Ishikawa (cell line): ENCODE measurements around the gene FAM89A.

Experiments
- TF ChIP-seq, protein P1 (sequence below): IDR thresholded peaks from 2 replicates; pipeline ENCODE4 v1.6.1; 2012
- TF ChIP-seq, protein P2 (sequence below): IDR thresholded peaks from 2 replicates; pipeline ENCODE4 v1.6.1; 2012

DNA sequence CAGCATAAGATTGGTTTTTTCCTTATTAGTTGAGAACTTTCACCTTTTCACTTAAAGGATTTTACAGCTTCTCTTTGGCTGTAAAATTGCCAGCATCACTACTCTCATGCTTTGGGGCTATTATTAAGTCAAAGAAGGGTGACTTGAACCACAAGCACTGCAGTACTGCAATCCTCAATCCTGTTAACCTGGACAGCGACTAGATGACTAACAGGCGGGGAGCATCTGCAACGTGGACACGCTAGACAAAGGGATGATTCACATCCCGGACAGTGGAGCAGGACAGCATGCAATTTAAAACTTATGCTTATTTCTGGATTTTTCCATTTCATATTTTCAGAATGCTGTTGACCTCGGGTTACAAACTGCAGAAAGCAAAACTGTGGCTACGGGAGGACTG, 53.1 kb downstream of the FAM89A start:
- TF ChIP-seq, protein P1, sequence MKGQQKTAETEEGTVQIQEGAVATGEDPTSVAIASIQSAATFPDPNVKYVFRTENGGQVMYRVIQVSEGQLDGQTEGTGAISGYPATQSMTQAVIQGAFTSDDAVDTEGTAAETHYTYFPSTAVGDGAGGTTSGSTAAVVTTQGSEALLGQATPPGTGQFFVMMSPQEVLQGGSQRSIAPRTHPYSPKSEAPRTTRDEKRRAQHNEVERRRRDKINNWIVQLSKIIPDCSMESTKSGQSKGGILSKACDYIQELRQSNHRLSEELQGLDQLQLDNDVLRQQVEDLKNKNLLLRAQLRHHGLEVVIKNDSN, result no peak
- TF ChIP-seq, protein P2, sequence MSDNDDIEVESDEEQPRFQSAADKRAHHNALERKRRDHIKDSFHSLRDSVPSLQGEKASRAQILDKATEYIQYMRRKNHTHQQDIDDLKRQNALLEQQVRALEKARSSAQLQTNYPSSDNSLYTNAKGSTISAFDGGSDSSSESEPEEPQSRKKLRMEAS, result no peak
